A549 (cell line): ENCODE results near the gene RIC1. TPM values are rescaled to one million over a fixed set of nuclear protein-coding genes. Genes with fewer than 3 reads are reported as not detected.
A peak's percentile ranks its signal among the peaks of the same experiment; 100 is the strongest.

Source experiments
- ATAC-seq, 2 experiments: fragments of 200-7000 bp in 1 of 2; fragments of >200 bp in 1 of 2; cut with Nextera tagmentation in 1 of 2; cut with Tn5 transposase in 1 of 2; 3 replicates each; pipeline versions ENCODE4 v1.8.0 to v1.9.1; 2018 to 2020; ENCODE audit warnings: mild to moderate bottlenecking in 1 of 2, moderate library complexity in 1 of 2
- CTCF ChIA-PET: fragments of 300-600 bp; sonication (Branson Sonifier 250); formaldehyde crosslinking; extraction: SDS; loops from one replicate; lab custom pipeline; 2021; ENCODE audit warnings: antibody characterized with exemption, inconsistent platforms; lab: Yijun Ruan, JAX
- POLR2A ChIA-PET: fragments of 350-600 bp; formaldehyde crosslinking; extraction: SDS; loops from one replicate; lab custom pipeline; 2021; ENCODE audit warnings: antibody characterized with exemption, inconsistent platforms; lab: Yijun Ruan, JAX
- DNase-seq, 2 experiments: peaks; one replicate each; pipeline versions ENCODE4 v3.0.0 to v3.0.0-alpha.2; 2011 to 2016; ENCODE audit warnings: low read depth in 1 of 2, low spot score in 1 of 2
- FAIRE-seq: peaks from 2 replicates; lab custom pipeline; 2011; peaks lifted over from hg19 to GRCh38; lab: Jason Lieb, UNC
- H3K27ac ChIP-seq, 2 experiments: fragments of >200 bp; sonication (Bioruptor Twin); formaldehyde crosslinking; 3 replicates each; pipeline ENCODE4 v1.5.1; 2016 to 2017
- H3K4me1 ChIP-seq: fragments of >200 bp; sonication (Bioruptor Twin); formaldehyde crosslinking; 3 replicates; pipeline ENCODE4 v1.6.1; 2016
- H3K4me2 ChIP-seq: fragments of >200 bp; sonication (Bioruptor Twin); formaldehyde crosslinking; 3 replicates; pipeline ENCODE4 v1.6.1; 2016
- H3K4me3 ChIP-seq: fragments of >200 bp; sonication (Bioruptor Twin); formaldehyde crosslinking; 3 replicates; pipeline ENCODE4 v1.5.1; 2016
- H3K9me3 ChIP-seq: fragments of >200 bp; sonication (Bioruptor Twin); formaldehyde crosslinking; 3 replicates; pipeline ENCODE4 v1.6.1; 2016
- ATOH8 ChIP-seq: fragments of 250-450 bp; sonication (Bioruptor Pico); IDR thresholded peaks from 2 replicates; pipeline ENCODE4 v1.5.0; 2020; ENCODE audit warnings: low read depth, mild to moderate bottlenecking, moderate library complexity
- BCL3 ChIP-seq: fragments of >200 bp; sonication (Bioruptor Twin); formaldehyde crosslinking; IDR thresholded peaks from 3 replicates; pipeline ENCODE4 v1.6.1; 2016
- CBX8 ChIP-seq: fragments of 200-600 bp; sonication (generic); IDR thresholded peaks from 2 replicates; pipeline ENCODE4 v1.6.1; 2016
- CEBPB ChIP-seq, 2 experiments: fragments of >200 bp in 1 of 2; sonication (Bioruptor Twin) in 1 of 2; formaldehyde crosslinking in 1 of 2; IDR thresholded peaks; 2 replicates each; pipeline ENCODE4 v1.6.1; 2012 to 2016
- CTCF ChIP-seq: fragments of >200 bp; sonication (Bioruptor Twin); formaldehyde crosslinking; IDR thresholded peaks from 3 replicates; pipeline ENCODE4 v1.5.1; 2016
- EP300 ChIP-seq, 2 experiments: fragments of >200 bp; sonication (Bioruptor Twin); formaldehyde crosslinking; IDR thresholded peaks; 2 replicates in 1 of 2; 3 replicates in 1 of 2; pipeline ENCODE4 v1.6.1; 2016 to 2017
- FOSL2 ChIP-seq, 2 experiments: fragments of 450-650 bp in 1 of 2; fragments of >200 bp in 1 of 2; sonication (Bioruptor Twin) in 1 of 2; formaldehyde crosslinking; IDR thresholded peaks; 2 replicates each; pipeline versions ENCODE4 v1.5.0 to v1.6.1; 2016 to 2020; ENCODE audit warnings: mild to moderate bottlenecking in 1 of 2, moderate library complexity in 1 of 2
- GATA3 ChIP-seq: IDR thresholded peaks from 2 replicates; pipeline ENCODE4 v1.6.1; 2012; ENCODE audit warnings: borderline replicate concordance
- HDAC2 ChIP-seq: fragments of 200-600 bp; sonication (generic); IDR thresholded peaks from 2 replicates; pipeline ENCODE4 v1.6.1; 2016
- HES2 ChIP-seq: fragments of >200 bp; sonication (Bioruptor Twin); formaldehyde crosslinking; IDR thresholded peaks from 2 replicates; pipeline ENCODE4 v1.6.1; 2016
- HOXB13 ChIP-seq: fragments of 250-450 bp; sonication (Bioruptor Pico); IDR thresholded peaks from 2 replicates; pipeline ENCODE4 v1.5.0; 2020; ENCODE audit warnings: low read depth, mild to moderate bottlenecking, moderate library complexity
- HOXB5 ChIP-seq: fragments of 250-450 bp; sonication (Bioruptor Pico); IDR thresholded peaks from 2 replicates; pipeline ENCODE4 v1.5.0; 2020; ENCODE audit warnings: mild to moderate bottlenecking, moderate library complexity
- KDM5A ChIP-seq: fragments of 200-600 bp; sonication (generic); IDR thresholded peaks from 2 replicates; pipeline ENCODE4 v1.6.1; 2016; ENCODE audit warnings: antibody characterized with exemption, mild to moderate bottlenecking
- MAFK ChIP-seq: fragments of 450-650 bp; IDR thresholded peaks from 2 replicates; pipeline ENCODE4 v1.6.1; 2014; ENCODE audit not compliant: partially characterized antibody
- NFE2L2 ChIP-seq: fragments of 150-350 bp; conservative IDR thresholded peaks from 2 replicates; pipeline ENCODE4 v1.6.1; 2014; ENCODE audit warnings: low read length
- NPAS2 ChIP-seq: fragments of 250-450 bp; sonication (Bioruptor Pico); IDR thresholded peaks from 2 replicates; pipeline ENCODE4 v1.8.0; 2022; ENCODE audit warnings: mild to moderate bottlenecking, moderate library complexity, borderline replicate concordance
- PHF8 ChIP-seq: fragments of 200-600 bp; sonication (generic); IDR thresholded peaks from 2 replicates; pipeline ENCODE4 v1.6.1; 2016; ENCODE audit warnings: low read depth, mild to moderate bottlenecking, antibody characterized with exemption, moderate library complexity, borderline replicate concordance
- POLR2A ChIP-seq: IDR thresholded peaks from 2 replicates; pipeline ENCODE4 v1.6.1; 2012; ENCODE audit warnings: mild to moderate bottlenecking, low read length
- POLR2AphosphoS2 ChIP-seq: conservative IDR thresholded peaks from 2 replicates; pipeline ENCODE4 v1.6.1; 2012; ENCODE audit warnings: low read length, improper control_type of control experiment, inconsistent platforms
- RNF2 ChIP-seq: fragments of 200-600 bp; sonication (generic); IDR thresholded peaks from 2 replicates; pipeline ENCODE4 v1.6.1; 2016; ENCODE audit warnings: low read depth, mild to moderate bottlenecking, antibody characterized with exemption, moderate library complexity, borderline replicate concordance
- SMC3 ChIP-seq: fragments of >200 bp; sonication (Bioruptor Twin); formaldehyde crosslinking; IDR thresholded peaks from 3 replicates; pipeline ENCODE4 v1.6.1; 2018; ENCODE audit warnings: inconsistent platforms
- SREBF2 ChIP-seq: fragments of 450-650 bp; IDR thresholded peaks from 2 replicates; pipeline ENCODE4 v1.6.1; 2014; ENCODE audit warnings: mild to moderate bottlenecking, moderate library complexity
- TFCP2L1 ChIP-seq: fragments of 250-450 bp; sonication (Bioruptor Pico); IDR thresholded peaks from 2 replicates; pipeline ENCODE4 v1.5.0; 2021; ENCODE audit warnings: mild to moderate bottlenecking
- TP53 ChIP-seq: fragments of 250-450 bp; sonication (Bioruptor Pico); IDR thresholded peaks from 2 replicates; pipeline ENCODE4 v1.5.0; 2021; ENCODE audit warnings: mild to moderate bottlenecking, moderate library complexity
- ZFP36 ChIP-seq: fragments of 450-650 bp; IDR thresholded peaks from 2 replicates; pipeline ENCODE4 v1.6.1; 2014; ENCODE audit warnings: borderline replicate concordance; ENCODE audit not compliant: partially characterized antibody
- ZNF302 ChIP-seq: fragments of 250-450 bp; sonication (Bioruptor Pico); IDR thresholded peaks from 2 replicates; pipeline ENCODE4 v1.9.0; 2021; ENCODE audit warnings: inconsistent platforms, mild to moderate bottlenecking, moderate library complexity
- WGBS: methylation state at CpG from one replicate; pipeline ENCODE4 v1.1.6; 2017; ENCODE audit errors: missing lambda C conversion rate; 5-methylcytosine and 5-hydroxymethylcytosine counted together
- polyA plus RNA-seq, 4 experiments: library from polyadenylated mRNA; depleted of rRNA in 3 of 4; stranded (reverse); fragments of >200 nt; fragmentation: RNase III in 1 of 4; extraction: RNeasy Plus Mini Kit Qiagen cat#74134 plus additional on column Dnase treatment in 1 of 4; gene quantifications; 2 replicates in 3 of 4; 3 replicates in 1 of 4; pipeline ENCODE4 v1.2.3, GENCODE V29; 2011 to 2017
- TF ChIP-seq, protein P1 (sequence below): IDR thresholded peaks from 2 replicates; pipeline ENCODE4 v1.6.1; 2012
- TF ChIP-seq, protein P2 (sequence below): fragments of 250-450 bp; sonication (Bioruptor Pico); IDR thresholded peaks from 2 replicates; pipeline ENCODE4 v1.5.0; 2021; ENCODE audit warnings: mild to moderate bottlenecking, moderate library complexity, borderline replicate concordance

RIC1 gene
- polyA plus RNA-seq, 2 of the 4 experiments (the other 2 are of a cell fraction): 10.7 to 26.8 TPM

DNA sequence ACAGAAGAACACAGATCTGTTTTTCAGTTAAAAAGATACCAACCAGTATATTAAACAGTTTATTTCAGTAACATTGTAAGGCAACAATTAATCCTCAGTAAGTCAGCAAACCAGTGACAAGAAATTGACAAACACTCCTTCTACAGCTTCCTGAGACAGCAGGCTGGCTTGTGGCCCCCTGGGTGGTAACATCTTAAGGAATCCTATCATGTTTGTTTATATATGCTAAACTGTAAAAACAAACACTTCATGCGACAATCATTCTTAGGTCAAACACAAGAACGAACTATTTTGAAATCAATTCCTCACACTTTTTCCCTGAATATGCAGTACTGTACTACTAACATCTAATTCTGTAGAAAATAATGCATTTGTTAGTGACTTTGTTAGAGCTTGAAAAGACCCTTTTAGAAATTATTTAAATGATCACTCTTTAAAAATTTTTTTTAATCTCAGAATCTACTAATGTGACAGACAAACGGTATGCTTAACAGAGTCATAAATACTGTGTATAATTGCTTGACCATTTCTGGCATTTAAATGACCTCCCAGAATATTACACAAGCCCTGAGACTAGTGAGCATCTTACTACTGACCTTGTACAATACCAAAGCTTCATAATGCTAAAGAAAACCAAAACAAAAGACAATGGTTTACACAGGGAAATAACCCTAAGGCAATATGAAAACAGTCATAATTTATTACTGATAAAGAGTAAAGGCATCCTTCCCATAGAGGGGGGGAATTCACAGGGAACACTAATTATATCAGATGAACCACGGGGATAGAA, 155.8 kb downstream of the RIC1 start:
- CTCF ChIA-PET: no interaction called here
- POLR2A ChIA-PET: no interaction called here
- no peak overlapping the region for H3K4me3 ChIP-seq
- peaks cover 14% of the 10 kb centered on the region for H3K4me1 ChIP-seq
- DNase-seq (no peak), FAIRE-seq (no peak)
- peak overlapping the region; percentile 42; the same call in 2 of the 3 replicates for H3K4me2 ChIP-seq
- TF ChIP-seq BCL3 (no peak), MAFK (no peak), NPAS2 (CRISPR knock-in tag) (no peak), HOXB13 (CRISPR knock-in tag) (no peak), POLR2A (no peak), ATOH8 (CRISPR knock-in tag) (no peak), ZNF302 (CRISPR knock-in tag) (no peak), HOXB5 (CRISPR knock-in tag) (no peak), GATA3 (no peak), HES2 (no peak), SREBF2 (no peak), TP53 (CRISPR knock-in tag) (no peak), KDM5A (no peak), ZFP36 (no peak), CBX8 (no peak), CEBPB (IDR thresholded peaks at IDR 0.05) (no peak), NFE2L2 (no peak), CTCF (no peak), TFCP2L1 (CRISPR knock-in tag) (no peak)
- TF ChIP-seq, protein P1, sequence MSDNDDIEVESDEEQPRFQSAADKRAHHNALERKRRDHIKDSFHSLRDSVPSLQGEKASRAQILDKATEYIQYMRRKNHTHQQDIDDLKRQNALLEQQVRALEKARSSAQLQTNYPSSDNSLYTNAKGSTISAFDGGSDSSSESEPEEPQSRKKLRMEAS: no peak
- TF ChIP-seq, all 56 proteins: peak for 0
- H3K9me3 ChIP-seq: peaks cover 18% of the 10 kb centered on the region
- ATAC-seq: peak in 1 of 2 experiments; percentile 26; a peak in 3 of 6 replicates
- 55% methylated on average over 4 of the region's 4 CpGs for WGBS
- no peak overlapping the region for H3K27ac ChIP-seq

GRCh38 chr9:5786370-5787127, 157.6 kb downstream of the RIC1 start:
- no peak for FAIRE-seq
- Histone ChIP-seq H3K4me3 (no peak overlapping the region), H3K9me3 (peaks cover 10% of the 10 kb centered on the region; the same call in 2 of the 3 replicates), H3K4me2 (no peak overlapping the region), H3K27ac (no peak overlapping the region), H3K4me1 (peaks cover 14% of the 10 kb centered on the region)
- ChIA-PET CTCF (interaction anchor here (1.4 to 1.5 kb wide), 2 partner anchors 12 to 13 kb away, joined by 4 read pairs; no protein-coding TSS in a partner anchor), POLR2A (no interaction called here)
- ATAC-seq: peak; percentile 67 to 72; a peak in 5 of 6 replicates
- WGBS: 90% methylated on average over 6 of the region's 6 CpGs
- no peak for DNase-seq
- TF ChIP-seq, protein P2, sequence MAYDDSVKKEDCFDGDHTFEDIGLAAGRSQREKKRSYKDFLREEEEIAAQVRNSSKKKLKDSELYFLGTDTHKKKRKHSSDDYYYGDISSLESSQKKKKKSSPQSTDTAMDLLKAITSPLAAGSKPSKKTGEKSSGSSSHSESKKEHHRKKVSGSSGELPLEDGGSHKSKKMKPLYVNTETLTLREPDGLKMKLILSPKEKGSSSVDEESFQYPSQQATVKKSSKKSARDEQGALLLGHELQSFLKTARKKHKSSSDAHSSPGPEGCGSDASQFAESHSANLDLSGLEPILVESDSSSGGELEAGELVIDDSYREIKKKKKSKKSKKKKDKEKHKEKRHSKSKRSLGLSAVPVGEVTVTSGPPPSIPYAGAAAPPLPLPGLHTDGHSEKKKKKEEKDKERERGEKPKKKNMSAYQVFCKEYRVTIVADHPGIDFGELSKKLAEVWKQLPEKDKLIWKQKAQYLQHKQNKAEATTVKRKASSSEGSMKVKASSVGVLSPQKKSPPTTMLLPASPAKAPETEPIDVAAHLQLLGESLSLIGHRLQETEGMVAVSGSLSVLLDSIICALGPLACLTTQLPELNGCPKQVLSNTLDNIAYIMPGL: no peak
- TF ChIP-seq POLR2AphosphoS2 (no peak), HOXB13 (CRISPR knock-in tag) (no peak), RNF2 (no peak), HES2 (no peak), FOSL2 (IDR thresholded peaks at IDR 0.05) (no peak), FOSL2 (CRISPR knock-in tag; IDR thresholded peaks at IDR 0.05) (no peak), ZNF302 (CRISPR knock-in tag) (no peak), EP300 (IDR thresholded peaks at IDR 0.05) (no peak), PHF8 (no peak), HDAC2 (no peak), SMC3 (no peak), ATOH8 (CRISPR knock-in tag) (no peak)
